Keratinocyte (primary cell): Measurements from ENCODE around the gene CAMSAP1.

ENCODE experiments used
- EZH2 ChIP-seq: IDR thresholded peaks from one replicate; pipeline ENCODE4 v1.6.1; 2012; ENCODE audit warnings: inconsistent platforms, mild to moderate bottlenecking, low read length, moderate library complexity
- TF ChIP-seq, protein P1 (sequence below), 3 experiments: IDR thresholded peaks in 1 of 3; conservative IDR thresholded peaks in 1 of 3; optimal IDR thresholded peaks in 1 of 3; 2 replicates in 2 of 3; 3 replicates in 1 of 3; pipeline versions ENCODE3 to v1.5.1; 2011; ENCODE audit warnings: low read length in 3 of 3, mild to moderate bottlenecking in 3 of 3, moderate library complexity in 2 of 3, control low read depth in 1 of 3, inconsistent platforms in 1 of 3; ENCODE audit not compliant: insufficient read depth in 2 of 3; ENCODE audit errors: extremely low read depth in 1 of 3

DNA sequence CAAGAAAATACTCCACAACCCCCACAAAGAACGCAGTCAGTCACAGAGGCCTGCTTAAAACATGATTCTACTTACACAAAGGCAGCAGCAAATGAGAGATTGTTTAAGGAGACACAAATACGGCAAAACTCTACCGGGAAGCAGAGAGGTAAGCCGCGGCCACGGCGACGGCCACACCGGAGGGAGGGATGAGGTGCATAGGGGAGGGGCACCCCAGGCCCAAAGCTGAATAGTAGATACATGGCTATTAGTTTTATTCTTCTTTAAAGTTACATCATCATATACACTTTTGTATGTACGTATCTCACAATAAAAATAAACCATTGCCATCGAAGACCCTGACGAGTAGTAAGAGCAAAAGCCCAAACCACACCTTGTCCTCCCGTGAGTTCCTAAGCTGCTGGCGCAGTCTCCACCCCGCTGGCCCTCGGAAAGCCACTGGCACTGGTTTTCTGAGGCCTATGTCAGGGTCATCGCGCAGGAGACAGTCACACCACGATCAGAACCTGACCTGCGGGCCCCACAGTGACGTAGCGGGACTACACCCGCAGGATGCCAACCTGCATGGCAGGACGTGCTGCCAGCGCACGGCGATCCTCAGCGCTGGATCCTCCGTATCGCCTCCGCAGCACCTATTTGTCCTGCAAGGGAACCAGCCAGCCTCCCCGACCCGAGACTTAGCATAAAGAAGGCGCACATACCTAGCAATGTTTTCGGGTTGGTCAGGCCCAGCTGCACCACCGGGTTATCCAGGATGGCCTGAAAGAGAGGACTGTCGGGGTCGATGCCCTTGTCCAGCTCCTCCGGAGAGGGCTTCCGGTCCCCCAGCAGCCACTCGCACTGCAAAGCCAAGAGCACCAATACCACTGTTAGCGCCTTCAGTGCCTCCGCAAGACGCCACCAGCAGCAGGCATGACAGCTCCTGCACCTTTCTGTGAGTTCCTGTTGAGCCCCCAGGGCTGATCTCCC, 30.5 kb upstream of the CAMSAP1 start:
- TF ChIP-seq, protein P1, sequence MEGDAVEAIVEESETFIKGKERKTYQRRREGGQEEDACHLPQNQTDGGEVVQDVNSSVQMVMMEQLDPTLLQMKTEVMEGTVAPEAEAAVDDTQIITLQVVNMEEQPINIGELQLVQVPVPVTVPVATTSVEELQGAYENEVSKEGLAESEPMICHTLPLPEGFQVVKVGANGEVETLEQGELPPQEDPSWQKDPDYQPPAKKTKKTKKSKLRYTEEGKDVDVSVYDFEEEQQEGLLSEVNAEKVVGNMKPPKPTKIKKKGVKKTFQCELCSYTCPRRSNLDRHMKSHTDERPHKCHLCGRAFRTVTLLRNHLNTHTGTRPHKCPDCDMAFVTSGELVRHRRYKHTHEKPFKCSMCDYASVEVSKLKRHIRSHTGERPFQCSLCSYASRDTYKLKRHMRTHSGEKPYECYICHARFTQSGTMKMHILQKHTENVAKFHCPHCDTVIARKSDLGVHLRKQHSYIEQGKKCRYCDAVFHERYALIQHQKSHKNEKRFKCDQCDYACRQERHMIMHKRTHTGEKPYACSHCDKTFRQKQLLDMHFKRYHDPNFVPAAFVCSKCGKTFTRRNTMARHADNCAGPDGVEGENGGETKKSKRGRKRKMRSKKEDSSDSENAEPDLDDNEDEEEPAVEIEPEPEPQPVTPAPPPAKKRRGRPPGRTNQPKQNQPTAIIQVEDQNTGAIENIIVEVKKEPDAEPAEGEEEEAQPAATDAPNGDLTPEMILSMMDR (optimal IDR thresholded peaks at IDR 0.05 in 1 of 3, IDR thresholded peaks at IDR 0.05 in 1 of 3, conservative IDR thresholded peaks at IDR 0.05 in 1 of 3; ENCODE audit: extremely low read depth in 1 of 3, insufficient read depth in 2 of 3, low read length in 3 of 3), result no peak
- no peak for TF ChIP-seq EZH2
